ENCODE data around the gene YBEY.

The YBEY gene

DNA sequence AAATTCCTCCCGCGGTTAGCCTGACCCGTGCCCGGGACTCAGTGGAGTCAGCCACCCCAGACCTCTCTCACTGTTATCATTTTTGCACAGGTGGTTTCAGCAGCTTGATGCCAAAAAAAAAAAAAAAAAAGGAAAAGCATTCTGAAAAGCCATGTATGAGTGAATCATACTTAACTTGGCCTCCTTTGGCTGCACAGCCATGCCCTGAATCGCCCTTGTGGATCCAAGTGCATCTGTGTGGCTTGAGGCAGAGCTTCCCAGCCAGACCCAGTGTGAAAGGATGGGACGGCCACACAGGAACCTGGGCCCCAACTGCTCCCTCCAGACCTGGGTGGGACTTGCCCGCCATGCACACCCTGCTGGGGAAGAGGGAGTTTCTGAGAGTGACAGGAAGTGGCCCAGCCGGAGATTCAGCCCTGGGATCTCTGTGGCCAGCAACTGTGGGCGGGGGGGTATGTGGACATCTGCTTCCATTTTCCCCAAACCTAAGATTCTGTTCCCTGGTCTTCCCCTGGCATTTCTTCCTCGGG lies 8.6 kb downstream of the YBEY start:
- no peak for TF ChIP-seq ZNF565 (CRISPR knock-in tag; conservative IDR thresholded peaks at IDR 0.05; ENCODE audit: low read depth)
- TF ChIP-seq ZFP30 (CRISPR knock-in tag; IDR thresholded peaks at IDR 0.05): no peak
- TF ChIP-seq, protein P1, sequence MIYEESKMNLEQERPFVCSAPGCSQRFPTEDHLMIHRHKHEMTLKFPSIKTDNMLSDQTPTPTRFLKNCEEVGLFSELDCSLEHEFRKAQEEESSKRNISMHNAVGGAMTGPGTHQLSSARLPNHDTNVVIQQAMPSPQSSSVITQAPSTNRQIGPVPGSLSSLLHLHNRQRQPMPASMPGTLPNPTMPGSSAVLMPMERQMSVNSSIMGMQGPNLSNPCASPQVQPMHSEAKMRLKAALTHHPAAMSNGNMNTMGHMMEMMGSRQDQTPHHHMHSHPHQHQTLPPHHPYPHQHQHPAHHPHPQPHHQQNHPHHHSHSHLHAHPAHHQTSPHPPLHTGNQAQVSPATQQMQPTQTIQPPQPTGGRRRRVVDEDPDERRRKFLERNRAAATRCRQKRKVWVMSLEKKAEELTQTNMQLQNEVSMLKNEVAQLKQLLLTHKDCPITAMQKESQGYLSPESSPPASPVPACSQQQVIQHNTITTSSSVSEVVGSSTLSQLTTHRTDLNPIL (CRISPR knock-in tag; IDR thresholded peaks at IDR 0.05; ENCODE audit: low read depth): no peak
- TF ChIP-seq TOX (CRISPR knock-in tag; IDR thresholded peaks at IDR 0.05; ENCODE audit: borderline replicate concordance): no peak
- TF ChIP-seq, protein P2, sequence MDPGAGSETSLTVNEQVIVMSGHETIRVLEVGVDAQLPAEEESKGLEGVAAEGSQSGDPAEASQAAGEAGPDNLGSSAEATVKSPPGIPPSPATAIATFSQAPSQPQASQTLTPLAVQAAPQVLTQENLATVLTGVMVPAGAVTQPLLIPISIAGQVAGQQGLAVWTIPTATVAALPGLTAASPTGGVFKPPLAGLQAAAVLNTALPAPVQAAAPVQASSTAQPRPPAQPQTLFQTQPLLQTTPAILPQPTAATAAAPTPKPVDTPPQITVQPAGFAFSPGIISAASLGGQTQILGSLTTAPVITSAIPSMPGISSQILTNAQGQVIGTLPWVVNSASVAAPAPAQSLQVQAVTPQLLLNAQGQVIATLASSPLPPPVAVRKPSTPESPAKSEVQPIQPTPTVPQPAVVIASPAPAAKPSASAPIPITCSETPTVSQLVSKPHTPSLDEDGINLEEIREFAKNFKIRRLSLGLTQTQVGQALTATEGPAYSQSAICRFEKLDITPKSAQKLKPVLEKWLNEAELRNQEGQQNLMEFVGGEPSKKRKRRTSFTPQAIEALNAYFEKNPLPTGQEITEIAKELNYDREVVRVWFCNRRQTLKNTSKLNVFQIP (CRISPR knock-in tag; IDR thresholded peaks at IDR 0.05; ENCODE audit: borderline replicate concordance, low read depth): no peak
- no peak for TF ChIP-seq CSDC2 (CRISPR knock-in tag; IDR thresholded peaks at IDR 0.05)
- TF ChIP-seq ESRRG (CRISPR knock-in tag; IDR thresholded peaks at IDR 0.05): no peak
- no peak for TF ChIP-seq GLIS3 (CRISPR knock-in tag; IDR thresholded peaks at IDR 0.05)
- no peak for TF ChIP-seq PPARA (CRISPR knock-in tag; IDR thresholded peaks at IDR 0.05; ENCODE audit: borderline replicate concordance)
- no peak for TF ChIP-seq ZC3H10 (CRISPR knock-in tag; IDR thresholded peaks at IDR 0.05)
- TF ChIP-seq ARNTL (CRISPR knock-in tag; IDR thresholded peaks at IDR 0.05; ENCODE audit: borderline replicate concordance, low read depth): no peak
- no peak for TF ChIP-seq TCF4 (CRISPR knock-in tag; IDR thresholded peaks at IDR 0.05; ENCODE audit: borderline replicate concordance)
- peak; percentile 73 for ATAC-seq

DNA sequence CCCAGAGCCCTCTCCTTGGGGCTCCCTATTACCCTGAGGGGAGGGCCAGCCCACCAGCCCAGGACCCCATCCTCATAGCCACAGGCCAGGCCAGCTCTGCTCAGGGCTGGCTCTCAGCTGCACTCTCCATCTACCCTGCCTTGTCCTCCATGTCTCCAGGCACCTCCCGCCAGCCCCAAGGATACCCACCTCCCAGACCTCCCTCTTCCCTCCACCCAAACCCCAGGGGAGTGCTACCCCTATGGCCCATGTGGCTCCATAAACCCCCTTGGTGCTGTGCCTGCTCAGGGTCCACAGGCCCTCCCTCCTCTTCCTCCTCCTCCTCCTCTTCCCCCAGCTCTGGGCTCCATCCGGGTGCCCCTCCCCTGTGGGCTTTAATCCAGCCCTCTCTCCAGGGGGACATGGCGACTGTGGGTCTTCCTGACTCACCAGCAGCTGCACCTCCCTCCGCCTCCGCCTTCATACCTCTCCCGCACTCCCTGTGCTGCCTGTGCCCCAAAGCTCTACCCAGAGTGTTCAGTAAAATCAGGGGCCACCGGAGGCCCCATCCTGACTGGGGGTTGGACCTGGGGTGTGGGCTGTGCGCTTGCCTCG lies 9.1 kb downstream of the YBEY start:
- no peak for TF ChIP-seq GLIS3 (CRISPR knock-in tag; IDR thresholded peaks at IDR 0.05)
- TF ChIP-seq, protein P3, sequence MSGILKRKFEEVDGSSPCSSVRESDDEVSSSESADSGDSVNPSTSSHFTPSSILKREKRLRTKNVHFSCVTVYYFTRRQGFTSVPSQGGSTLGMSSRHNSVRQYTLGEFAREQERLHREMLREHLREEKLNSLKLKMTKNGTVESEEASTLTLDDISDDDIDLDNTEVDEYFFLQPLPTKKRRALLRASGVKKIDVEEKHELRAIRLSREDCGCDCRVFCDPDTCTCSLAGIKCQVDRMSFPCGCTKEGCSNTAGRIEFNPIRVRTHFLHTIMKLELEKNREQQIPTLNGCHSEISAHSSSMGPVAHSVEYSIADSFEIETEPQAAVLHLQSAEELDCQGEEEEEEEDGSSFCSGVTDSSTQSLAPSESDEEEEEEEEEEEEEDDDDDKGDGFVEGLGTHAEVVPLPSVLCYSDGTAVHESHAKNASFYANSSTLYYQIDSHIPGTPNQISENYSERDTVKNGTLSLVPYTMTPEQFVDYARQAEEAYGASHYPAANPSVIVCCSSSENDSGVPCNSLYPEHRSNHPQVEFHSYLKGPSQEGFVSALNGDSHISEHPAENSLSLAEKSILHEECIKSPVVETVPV (CRISPR knock-in tag; IDR thresholded peaks at IDR 0.05): no peak
- TF ChIP-seq, protein P4, sequence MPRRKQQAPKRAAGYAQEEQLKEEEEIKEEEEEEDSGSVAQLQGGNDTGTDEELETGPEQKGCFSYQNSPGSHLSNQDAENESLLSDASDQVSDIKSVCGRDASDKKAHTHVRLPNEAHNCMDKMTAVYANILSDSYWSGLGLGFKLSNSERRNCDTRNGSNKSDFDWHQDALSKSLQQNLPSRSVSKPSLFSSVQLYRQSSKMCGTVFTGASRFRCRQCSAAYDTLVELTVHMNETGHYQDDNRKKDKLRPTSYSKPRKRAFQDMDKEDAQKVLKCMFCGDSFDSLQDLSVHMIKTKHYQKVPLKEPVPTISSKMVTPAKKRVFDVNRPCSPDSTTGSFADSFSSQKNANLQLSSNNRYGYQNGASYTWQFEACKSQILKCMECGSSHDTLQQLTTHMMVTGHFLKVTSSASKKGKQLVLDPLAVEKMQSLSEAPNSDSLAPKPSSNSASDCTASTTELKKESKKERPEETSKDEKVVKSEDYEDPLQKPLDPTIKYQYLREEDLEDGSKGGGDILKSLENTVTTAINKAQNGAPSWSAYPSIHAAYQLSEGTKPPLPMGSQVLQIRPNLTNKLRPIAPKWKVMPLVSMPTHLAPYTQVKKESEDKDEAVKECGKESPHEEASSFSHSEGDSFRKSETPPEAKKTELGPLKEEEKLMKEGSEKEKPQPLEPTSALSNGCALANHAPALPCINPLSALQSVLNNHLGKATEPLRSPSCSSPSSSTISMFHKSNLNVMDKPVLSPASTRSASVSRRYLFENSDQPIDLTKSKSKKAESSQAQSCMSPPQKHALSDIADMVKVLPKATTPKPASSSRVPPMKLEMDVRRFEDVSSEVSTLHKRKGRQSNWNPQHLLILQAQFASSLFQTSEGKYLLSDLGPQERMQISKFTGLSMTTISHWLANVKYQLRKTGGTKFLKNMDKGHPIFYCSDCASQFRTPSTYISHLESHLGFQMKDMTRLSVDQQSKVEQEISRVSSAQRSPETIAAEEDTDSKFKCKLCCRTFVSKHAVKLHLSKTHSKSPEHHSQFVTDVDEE (CRISPR knock-in tag; IDR thresholded peaks at IDR 0.05): no peak
- TF ChIP-seq, protein P2 (CRISPR knock-in tag; IDR thresholded peaks at IDR 0.05; ENCODE audit: borderline replicate concordance, low read depth): no peak
- no peak for TF ChIP-seq ZNF565 (CRISPR knock-in tag; conservative IDR thresholded peaks at IDR 0.05; ENCODE audit: low read depth)
- no peak for TF ChIP-seq SNAI2 (CRISPR knock-in tag; IDR thresholded peaks at IDR 0.05)
- TF ChIP-seq TCF4 (CRISPR knock-in tag; IDR thresholded peaks at IDR 0.05; ENCODE audit: borderline replicate concordance): no peak
- no peak for TF ChIP-seq PPARA (CRISPR knock-in tag; IDR thresholded peaks at IDR 0.05; ENCODE audit: borderline replicate concordance)
- no peak for TF ChIP-seq ESRRG (CRISPR knock-in tag; IDR thresholded peaks at IDR 0.05)
- TF ChIP-seq CSDC2 (CRISPR knock-in tag; IDR thresholded peaks at IDR 0.05): no peak
- no peak for TF ChIP-seq TOX (CRISPR knock-in tag; IDR thresholded peaks at IDR 0.05; ENCODE audit: borderline replicate concordance)
- no peak for TF ChIP-seq BACH2 (CRISPR knock-in tag; IDR thresholded peaks at IDR 0.05; ENCODE audit: borderline replicate concordance)
- TF ChIP-seq ISL1 (CRISPR knock-in tag; IDR thresholded peaks at IDR 0.05): no peak
- no peak for TF ChIP-seq OSR1 (CRISPR knock-in tag; IDR thresholded peaks at IDR 0.05)
- TF ChIP-seq ZFP3 (CRISPR knock-in tag; IDR thresholded peaks at IDR 0.05): no peak
- TF ChIP-seq, protein P5, sequence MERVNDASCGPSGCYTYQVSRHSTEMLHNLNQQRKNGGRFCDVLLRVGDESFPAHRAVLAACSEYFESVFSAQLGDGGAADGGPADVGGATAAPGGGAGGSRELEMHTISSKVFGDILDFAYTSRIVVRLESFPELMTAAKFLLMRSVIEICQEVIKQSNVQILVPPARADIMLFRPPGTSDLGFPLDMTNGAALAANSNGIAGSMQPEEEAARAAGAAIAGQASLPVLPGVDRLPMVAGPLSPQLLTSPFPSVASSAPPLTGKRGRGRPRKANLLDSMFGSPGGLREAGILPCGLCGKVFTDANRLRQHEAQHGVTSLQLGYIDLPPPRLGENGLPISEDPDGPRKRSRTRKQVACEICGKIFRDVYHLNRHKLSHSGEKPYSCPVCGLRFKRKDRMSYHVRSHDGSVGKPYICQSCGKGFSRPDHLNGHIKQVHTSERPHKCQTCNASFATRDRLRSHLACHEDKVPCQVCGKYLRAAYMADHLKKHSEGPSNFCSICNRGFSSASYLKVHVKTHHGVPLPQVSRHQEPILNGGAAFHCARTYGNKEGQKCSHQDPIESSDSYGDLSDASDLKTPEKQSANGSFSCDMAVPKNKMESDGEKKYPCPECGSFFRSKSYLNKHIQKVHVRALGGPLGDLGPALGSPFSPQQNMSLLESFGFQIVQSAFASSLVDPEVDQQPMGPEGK (CRISPR knock-in tag; IDR thresholded peaks at IDR 0.05; ENCODE audit: borderline replicate concordance): no peak
- TF ChIP-seq, protein P1 (CRISPR knock-in tag; IDR thresholded peaks at IDR 0.05; ENCODE audit: low read depth): no peak
- TF ChIP-seq ZFP30 (CRISPR knock-in tag; IDR thresholded peaks at IDR 0.05): no peak
- no peak for TF ChIP-seq ARNTL (CRISPR knock-in tag; IDR thresholded peaks at IDR 0.05; ENCODE audit: borderline replicate concordance, low read depth)
- TF ChIP-seq ZC3H10 (CRISPR knock-in tag; IDR thresholded peaks at IDR 0.05): no peak
- ATAC-seq: peak; percentile 61

Data from SK-N-SH treated with all-trans-retinoic acid at 6 μM for 48 hours (cell line).